ENCODE results near the gene RPH3AL. TPM values are rescaled to one million over a fixed set of nuclear protein-coding genes. Genes with fewer than 3 reads are reported as not detected.

The RPH3AL gene
- total RNA-seq, 1 experiment from 2014 or later = 3.0 TPM

- Histone ChIP-seq H2BK12ac (ENCODE audit: insufficient read length, low read depth, low read length) (no peak overlapping the region), H4K8ac (replicated peaks; ENCODE audit: insufficient read length, low read depth, low read length) (no peak overlapping the region), H3K9ac (ENCODE audit: extremely low read depth, insufficient read length, low read length) (no peak overlapping the region), H3K27me3 (ENCODE audit: insufficient read depth, low read length) (no peaks in the 10 kb centered on the region), H2AK5ac (ENCODE audit: insufficient read length, low read length) (no peak overlapping the region), H2BK20ac (ENCODE audit: low read depth, low read length, poor library complexity, severe bottlenecking) (no peak overlapping the region), H3K4ac (ENCODE audit: low read depth, low read length) (no peak overlapping the region), H3T11ph (ENCODE audit: low read length) (no peak overlapping the region), H4K91ac (ENCODE audit: insufficient read length, low read depth, low read length) (no peak overlapping the region), H3K18ac (ENCODE audit: insufficient read length, low read depth, low read length) (no peak overlapping the region), H3K56ac (ENCODE audit: insufficient read length, low read depth, low read length) (no peak overlapping the region), H3K14ac (ENCODE audit: insufficient read depth, low read length) (no peak overlapping the region), H2AFZ (ENCODE audit: low read length) (no peak overlapping the region), H2BK5ac (ENCODE audit: insufficient read length, low read length) (no peak overlapping the region), H3K4me1 (ENCODE audit: insufficient read depth, low read length) (no peaks in the 10 kb centered on the region), H3K27ac (ENCODE audit: insufficient read length, low read depth, low read length) (no peak overlapping the region), H4K5ac (ENCODE audit: insufficient read length, low read depth, low read length) (no peak overlapping the region), H3K79me1 (ENCODE audit: insufficient read depth, low read depth, low read length, poor library complexity, severe bottlenecking) (no peaks in the 10 kb centered on the region), H2BK15ac (ENCODE audit: low read depth, low read length) (no peak overlapping the region), H3K9me3 (ENCODE audit: control insufficient read depth, low read depth, low read length) (no peaks in the 10 kb centered on the region), H3K79me2 (ENCODE audit: insufficient read depth, low read length) (no peaks in the 10 kb centered on the region), H2BK120ac (ENCODE audit: low read depth, low read length, poor library complexity, severe bottlenecking) (no peak overlapping the region), H3K23me2 (ENCODE audit: insufficient read length, low read depth, low read length, poor library complexity, severe bottlenecking) (no peaks in the 10 kb centered on the region), H3K23ac (ENCODE audit: insufficient read length, low read depth, low read length) (no peak overlapping the region), H4K20me1 (ENCODE audit: control insufficient read depth, insufficient read depth, insufficient read length) (no peaks in the 10 kb centered on the region), H3K4me2 (ENCODE audit: insufficient read depth, insufficient read length, low read length) (no peak overlapping the region)
- TF ChIP-seq CTCF (conservative IDR thresholded peaks at IDR 0.05) = no peak
- H3K4me3 Mint-ChIP-seq = no peak overlapping the region
- H3K4me1 Mint-ChIP-seq = peaks cover 14 to 20% of the 10 kb centered on the region in 2 experiments
- peaks cover 8% of the 10 kb centered on the region for H3K27me3 Mint-ChIP-seq (ENCODE audit: low read depth)
- WGBS (ENCODE audit: extremely low coverage, insufficient read length, low lambda C conversion rate) = no CpG with 5 or more reads among the region's 5 CpGs
- DNase-seq = no peak
- H3K9me3 Mint-ChIP-seq = peaks cover 7 to 9% of the 10 kb centered on the region in 2 experiments; a peak in 4 of 5 replicates
- no peaks in the 10 kb centered on the region; a peak in 1 of 7 replicates for H3K36me3 Mint-ChIP-seq (ENCODE audit: insufficient read depth in 1 of 3, low read depth in 3 of 3)
- H3K27ac Mint-ChIP-seq = no peak overlapping the region
Observed at GRCh38 chr17:347309-347899, 5.2 kb downstream of the RPH3AL start.

Measured in H9 (cell line).